ENCODE results near the gene KANSL1. TPM values are rescaled to one million over a fixed set of nuclear protein-coding genes. Genes with fewer than 3 reads are reported as not detected.
"Not testable (repeated sequence)": the region's sequence is repeated elsewhere in the genome, so short reads cannot be mapped to it uniquely, and the experiment has no call there.

The KANSL1 gene
- total and polyA plus RNA-seq, 2 donors (not counting 1 experiment from before 2014, with no cell fraction given), result 36.8 to 233 TPM

- peak overlapping the region in 1 of 2 donors; percentile 27 for H3K27ac ChIP-seq (ENCODE audit: low read length in 2 of 2)
- no peaks in the 10 kb centered on the region for H3K27me3 ChIP-seq (replicated peaks in 1 of 4; ENCODE audit: control extremely low read depth in 1 of 4, control insufficient read depth in 3 of 4, insufficient read depth in 4 of 4, low read length in 3 of 4)
- H4K20me1 ChIP-seq (ENCODE audit: control insufficient read depth, insufficient read depth, low read length, poor library complexity, severe bottlenecking), result peaks cover 92% of the 10 kb centered on the region
- ChIA-PET CTCF (no interaction called here), POLR2A (no interaction called here)
- peaks cover 0 to 5% of the 10 kb centered on the region in 2 experiments for H3K36me3 ChIP-seq (replicated peaks in 1 of 2; ENCODE audit: control extremely low read depth in 1 of 2, control insufficient read depth in 1 of 2, extremely low read depth in 1 of 2, insufficient read depth in 2 of 2, low read length in 1 of 2)
- H3K27ac Mint-ChIP-seq, result peak overlapping the region; percentile 8
- H3K27me3 Mint-ChIP-seq, result no peaks in the 10 kb centered on the region
- H3K9me3 Mint-ChIP-seq (ENCODE audit: insufficient read depth), result no peaks in the 10 kb centered on the region
- intact Hi-C loops (cut with micrococcal nuclease), result no loop called here
- no peak overlapping the region for H3K4me3 Mint-ChIP-seq
- peaks cover 13% of the 10 kb centered on the region in 2 donors for H3K4me1 ChIP-seq (ENCODE audit: control insufficient read depth in 2 of 2, insufficient read depth in 2 of 2, low read length in 2 of 2)
- peaks cover 72% of the 10 kb centered on the region for H3K4me1 Mint-ChIP-seq
- WGBS (ENCODE audit: insufficient coverage), result 81% methylated on average over 4 of the region's 4 CpGs
- no peak overlapping the region for H3K9ac ChIP-seq (ENCODE audit: low read length)
- no peak overlapping the region for H3K4me2 ChIP-seq (replicated peaks; ENCODE audit: low read depth, low read length, poor library complexity, severe bottlenecking)
- H3K79me2 ChIP-seq (ENCODE audit: control insufficient read depth, insufficient read depth, low read length), result peaks cover 99% of the 10 kb centered on the region
- TF ChIP-seq EZH2 (IDR thresholded peaks at IDR 0.05; ENCODE audit: borderline replicate concordance, insufficient read depth, low read depth, low read length, poor library complexity, severe bottlenecking) (no peak), CTCF (IDR thresholded peaks at IDR 0.05) (no peak)
- no peak overlapping the region for H2AFZ ChIP-seq (ENCODE audit: insufficient read depth, low read depth, low read length, poor library complexity, severe bottlenecking)
- DNase-seq, result no peak
- H3K9me3 ChIP-seq (ENCODE audit: control extremely low read depth in 1 of 3, control insufficient read depth in 2 of 3, insufficient read depth in 1 of 3, low read length in 2 of 3), result no peaks in the 10 kb centered on the region
- ATAC-seq (ENCODE audit: low read depth), result no peak
- H3K4me3 ChIP-seq (ENCODE audit: control extremely low read depth in 1 of 5, extremely low read depth in 1 of 5, insufficient read depth in 1 of 5, low read depth in 2 of 5, low read length in 4 of 5), result no peak overlapping the region
Measured at GRCh38 chr17:46106966-46107644, 86.1 kb downstream of the KANSL1 start.

- H3K27ac ChIP-seq (ENCODE audit: low read length in 2 of 2); H3K9ac ChIP-seq (ENCODE audit: low read length); ATAC-seq (ENCODE audit: low read depth); intact Hi-C loops (cut with micrococcal nuclease); CTCF ChIA-PET; H3K27me3 Mint-ChIP-seq; H3K27ac Mint-ChIP-seq; DNase-seq; H3K4me3 ChIP-seq (ENCODE audit: control extremely low read depth in 1 of 5, extremely low read depth in 1 of 5, insufficient read depth in 1 of 5, low read depth in 2 of 5, low read length in 4 of 5); POLR2A ChIA-PET; H3K9me3 Mint-ChIP-seq (ENCODE audit: insufficient read depth); H3K27me3 ChIP-seq (replicated peaks in 1 of 4; ENCODE audit: control extremely low read depth in 1 of 4, control insufficient read depth in 3 of 4, insufficient read depth in 4 of 4, low read length in 3 of 4); H3K4me3 Mint-ChIP-seq; H3K4me1 ChIP-seq (ENCODE audit: control insufficient read depth in 2 of 2, insufficient read depth in 2 of 2, low read length in 2 of 2); H2AFZ ChIP-seq (ENCODE audit: insufficient read depth, low read depth, low read length, poor library complexity, severe bottlenecking); H3K4me2 ChIP-seq (replicated peaks; ENCODE audit: low read depth, low read length, poor library complexity, severe bottlenecking); H3K9me3 ChIP-seq (ENCODE audit: control extremely low read depth in 1 of 3, control insufficient read depth in 2 of 3, insufficient read depth in 1 of 3, low read length in 2 of 3); H3K36me3 ChIP-seq (replicated peaks in 1 of 2; ENCODE audit: control extremely low read depth in 1 of 2, control insufficient read depth in 1 of 2, extremely low read depth in 1 of 2, insufficient read depth in 2 of 2, low read length in 1 of 2): not testable (repeated sequence)
- peaks cover 62% of the 10 kb centered on the region for H3K4me1 Mint-ChIP-seq
- Histone ChIP-seq H3K79me2 (ENCODE audit: control insufficient read depth, insufficient read depth, low read length) (peaks cover 98% of the 10 kb centered on the region), H4K20me1 (ENCODE audit: control insufficient read depth, insufficient read depth, low read length, poor library complexity, severe bottlenecking) (peaks cover 62% of the 10 kb centered on the region)
- no CpG with 5 or more reads among the region's 3 CpGs for WGBS (ENCODE audit: insufficient coverage)
Measured at GRCh38 chr17:46102806-46103205, 90.4 kb downstream of the KANSL1 start.

- H3K27me3 Mint-ChIP-seq; H3K4me2 ChIP-seq (replicated peaks; ENCODE audit: low read depth, low read length, poor library complexity, severe bottlenecking); H3K36me3 ChIP-seq (replicated peaks in 1 of 2; ENCODE audit: control extremely low read depth in 1 of 2, control insufficient read depth in 1 of 2, extremely low read depth in 1 of 2, insufficient read depth in 2 of 2, low read length in 1 of 2); H3K9me3 ChIP-seq (ENCODE audit: control extremely low read depth in 1 of 3, control insufficient read depth in 2 of 3, insufficient read depth in 1 of 3, low read length in 2 of 3); H3K4me1 ChIP-seq (ENCODE audit: control insufficient read depth in 2 of 2, insufficient read depth in 2 of 2, low read length in 2 of 2); H3K27ac Mint-ChIP-seq; H3K9me3 Mint-ChIP-seq (ENCODE audit: insufficient read depth); H3K27me3 ChIP-seq (replicated peaks in 1 of 4; ENCODE audit: control extremely low read depth in 1 of 4, control insufficient read depth in 3 of 4, insufficient read depth in 4 of 4, low read length in 3 of 4); H3K27ac ChIP-seq (ENCODE audit: low read length in 2 of 2); ATAC-seq (ENCODE audit: low read depth); H3K4me3 Mint-ChIP-seq; H3K9ac ChIP-seq (ENCODE audit: low read length); intact Hi-C loops (cut with micrococcal nuclease); H2AFZ ChIP-seq (ENCODE audit: insufficient read depth, low read depth, low read length, poor library complexity, severe bottlenecking); H3K4me3 ChIP-seq (ENCODE audit: control extremely low read depth in 1 of 5, extremely low read depth in 1 of 5, insufficient read depth in 1 of 5, low read depth in 2 of 5, low read length in 4 of 5); POLR2A ChIA-PET; DNase-seq: not testable (repeated sequence)
- CTCF ChIA-PET, result interaction anchor here (0.6 to 0.8 kb wide), 2 partner anchors 8 to 91 kb away, joined by 3 to 4 read pairs; partner anchors contain the start of gene KANSL1
- WGBS (ENCODE audit: insufficient coverage), result 85% methylated on average over 4 of the region's 9 CpGs
- Histone ChIP-seq H4K20me1 (ENCODE audit: control insufficient read depth, insufficient read depth, low read length, poor library complexity, severe bottlenecking) (peaks cover 62% of the 10 kb centered on the region), H3K79me2 (ENCODE audit: control insufficient read depth, insufficient read depth, low read length) (peaks cover 98% of the 10 kb centered on the region)
- H3K4me1 Mint-ChIP-seq, result peaks cover 57% of the 10 kb centered on the region
Measured at GRCh38 chr17:46101785-46102617, 91.2 kb downstream of the KANSL1 start.
